ENCODE results near the gene LRRIQ4. TPM values are rescaled to one million over a fixed set of nuclear protein-coding genes. Genes with fewer than 3 reads are reported as not detected.

The LRRIQ4 gene
- total RNA-seq, 1 donor from 2014 or later, result not detected

DNA sequence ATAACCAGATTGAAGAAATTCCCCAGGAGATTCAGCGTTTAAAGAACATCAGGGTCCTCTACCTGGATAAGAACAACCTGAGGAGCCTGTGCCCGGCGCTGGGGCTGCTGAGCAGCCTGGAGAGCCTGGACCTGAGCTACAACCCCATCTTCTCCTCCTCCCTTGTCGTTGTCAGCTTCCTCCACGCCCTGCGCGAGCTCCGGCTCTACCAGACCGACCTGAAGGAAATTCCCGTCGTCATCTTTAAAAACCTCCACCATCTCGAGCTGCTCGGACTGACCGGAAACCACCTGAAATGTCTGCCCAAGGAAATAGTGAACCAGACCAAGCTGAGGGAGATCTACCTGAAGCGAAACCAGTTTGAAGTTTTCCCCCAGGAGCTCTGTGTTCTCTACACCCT is 9.4 kb downstream of the LRRIQ4 start:
- no peak for DNase-seq (ENCODE audit: low spot score)
- Mint-ChIP-seq H3K27me3 (ENCODE audit: low read depth) (no peaks in the 10 kb centered on the region), H3K4me3 (ENCODE audit: unreplicated experiment) (no peak overlapping the region), H3K9me3 (ENCODE audit: low read depth) (peaks cover under 1% of the 10 kb centered on the region), H3K4me1 (ENCODE audit: low read depth) (peaks cover 17% of the 10 kb centered on the region), H3K27ac (ENCODE audit: unreplicated experiment) (no peak overlapping the region), H3K36me3 (ENCODE audit: low read depth) (no peaks in the 10 kb centered on the region)
- TF ChIP-seq, protein P1, sequence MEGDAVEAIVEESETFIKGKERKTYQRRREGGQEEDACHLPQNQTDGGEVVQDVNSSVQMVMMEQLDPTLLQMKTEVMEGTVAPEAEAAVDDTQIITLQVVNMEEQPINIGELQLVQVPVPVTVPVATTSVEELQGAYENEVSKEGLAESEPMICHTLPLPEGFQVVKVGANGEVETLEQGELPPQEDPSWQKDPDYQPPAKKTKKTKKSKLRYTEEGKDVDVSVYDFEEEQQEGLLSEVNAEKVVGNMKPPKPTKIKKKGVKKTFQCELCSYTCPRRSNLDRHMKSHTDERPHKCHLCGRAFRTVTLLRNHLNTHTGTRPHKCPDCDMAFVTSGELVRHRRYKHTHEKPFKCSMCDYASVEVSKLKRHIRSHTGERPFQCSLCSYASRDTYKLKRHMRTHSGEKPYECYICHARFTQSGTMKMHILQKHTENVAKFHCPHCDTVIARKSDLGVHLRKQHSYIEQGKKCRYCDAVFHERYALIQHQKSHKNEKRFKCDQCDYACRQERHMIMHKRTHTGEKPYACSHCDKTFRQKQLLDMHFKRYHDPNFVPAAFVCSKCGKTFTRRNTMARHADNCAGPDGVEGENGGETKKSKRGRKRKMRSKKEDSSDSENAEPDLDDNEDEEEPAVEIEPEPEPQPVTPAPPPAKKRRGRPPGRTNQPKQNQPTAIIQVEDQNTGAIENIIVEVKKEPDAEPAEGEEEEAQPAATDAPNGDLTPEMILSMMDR (IDR thresholded peaks at IDR 0.05), result no peak

DNA sequence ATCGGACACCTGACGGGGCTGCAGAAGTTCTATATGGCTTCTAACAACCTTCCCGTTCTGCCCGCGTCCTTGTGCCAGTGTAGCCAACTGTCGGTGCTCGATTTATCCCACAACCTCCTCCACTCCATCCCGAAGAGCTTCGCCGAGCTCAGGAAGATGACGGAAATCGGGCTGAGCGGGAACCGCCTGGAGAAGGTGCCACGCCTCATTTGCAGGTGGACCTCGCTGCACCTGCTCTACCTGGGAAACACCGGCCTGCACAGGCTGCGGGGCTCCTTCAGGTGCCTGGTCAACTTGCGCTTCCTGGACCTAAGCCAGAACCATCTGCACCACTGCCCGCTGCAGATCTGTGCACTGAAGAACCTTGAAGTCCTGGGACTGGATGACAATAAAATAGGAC is 9.9 kb downstream of the LRRIQ4 start:
- Mint-ChIP-seq H3K4me3 (ENCODE audit: unreplicated experiment) (no peak overlapping the region), H3K36me3 (ENCODE audit: low read depth) (no peaks in the 10 kb centered on the region), H3K9me3 (ENCODE audit: low read depth) (no peaks in the 10 kb centered on the region), H3K27me3 (ENCODE audit: low read depth) (no peaks in the 10 kb centered on the region), H3K4me1 (ENCODE audit: low read depth) (peaks cover 16% of the 10 kb centered on the region), H3K27ac (ENCODE audit: unreplicated experiment) (no peak overlapping the region)
- TF ChIP-seq, protein P1 (IDR thresholded peaks at IDR 0.05), result no peak
- no peak for DNase-seq (ENCODE audit: low spot score)

DNA sequence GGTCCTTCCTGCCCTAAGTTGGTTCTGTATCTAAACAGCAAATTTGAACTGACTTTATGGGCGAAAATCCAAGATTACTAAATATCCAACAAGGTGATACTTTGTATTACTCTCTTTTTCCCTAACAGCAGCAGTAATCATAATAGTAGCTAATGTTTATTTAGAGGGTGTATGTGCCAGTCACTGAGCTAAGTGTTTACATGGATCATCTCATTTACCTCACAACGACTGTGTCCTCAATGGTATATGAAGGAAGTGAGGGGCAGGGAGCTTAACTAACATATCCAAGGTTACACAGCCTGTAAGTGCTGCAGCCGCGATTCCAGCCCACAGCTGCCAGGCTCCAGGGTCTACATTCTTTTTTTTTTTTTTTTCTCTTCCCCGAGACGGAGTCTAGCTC is 10.3 kb downstream of the LRRIQ4 start:
- no peak for DNase-seq (ENCODE audit: low spot score)
- no peaks in the 10 kb centered on the region for H3K36me3 Mint-ChIP-seq (ENCODE audit: low read depth)
- no peak overlapping the region for H3K27ac Mint-ChIP-seq (ENCODE audit: unreplicated experiment)
- TF ChIP-seq, protein P1 (IDR thresholded peaks at IDR 0.05), result no peak
- H3K4me3 Mint-ChIP-seq (ENCODE audit: unreplicated experiment), result no peak overlapping the region
- peaks cover 12% of the 10 kb centered on the region for H3K4me1 Mint-ChIP-seq (ENCODE audit: low read depth)
- H3K27me3 Mint-ChIP-seq (ENCODE audit: low read depth), result no peaks in the 10 kb centered on the region
- H3K9me3 Mint-ChIP-seq (ENCODE audit: low read depth), result no peaks in the 10 kb centered on the region

DNA sequence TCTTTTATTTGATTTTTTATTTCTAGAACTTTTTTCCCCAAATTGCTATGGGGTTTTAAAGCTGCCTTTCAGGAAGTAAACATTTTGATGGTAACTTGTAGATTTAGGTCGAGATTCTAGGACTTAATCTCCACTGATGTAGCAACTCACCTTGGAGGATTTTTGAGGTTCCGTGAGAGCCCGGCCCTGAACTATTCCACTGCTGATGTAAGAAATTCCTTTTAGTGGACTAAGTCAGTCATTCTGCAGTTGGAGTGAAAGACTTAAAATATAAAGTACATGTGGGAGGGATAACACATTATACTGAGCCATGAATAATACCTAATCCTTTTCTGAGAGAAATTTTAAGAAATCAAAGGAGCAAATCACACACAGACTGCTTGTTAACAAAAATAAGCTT is 12.6 kb downstream of the LRRIQ4 start:
- no peaks in the 10 kb centered on the region for H3K36me3 Mint-ChIP-seq (ENCODE audit: low read depth)
- no peak for DNase-seq (ENCODE audit: low spot score)

DNA sequence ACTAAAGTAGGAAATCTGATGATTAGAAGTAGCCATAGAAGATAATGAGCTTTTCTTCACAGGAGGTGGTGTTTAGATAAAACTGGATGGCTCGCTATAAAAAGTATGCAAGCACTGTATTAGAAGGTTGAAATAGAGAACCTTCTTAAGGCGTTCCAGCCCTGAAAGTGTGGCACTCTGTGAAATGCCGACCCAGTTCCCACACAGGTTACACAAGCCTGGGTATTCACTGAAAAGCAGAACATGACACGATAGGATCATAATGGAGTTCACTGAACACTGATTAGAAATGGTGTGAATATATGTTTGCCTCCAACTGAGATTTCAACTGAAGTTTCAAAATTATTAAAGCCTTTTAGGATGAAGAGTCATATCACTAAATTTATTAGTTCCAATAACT is 15.0 kb downstream of the LRRIQ4 start:
- no peaks in the 10 kb centered on the region for H3K4me1 Mint-ChIP-seq (ENCODE audit: low read depth)
- TF ChIP-seq, protein P1 (IDR thresholded peaks at IDR 0.05), result no peak
- no peak overlapping the region for H3K4me3 Mint-ChIP-seq (ENCODE audit: unreplicated experiment)

More for the DNA sequence above, 12.6 kb downstream of the LRRIQ4 start:
- Mint-ChIP-seq H3K4me3 (ENCODE audit: unreplicated experiment) (no peak overlapping the region), H3K27me3 (ENCODE audit: low read depth) (no peaks in the 10 kb centered on the region), H3K9me3 (ENCODE audit: low read depth) (no peaks in the 10 kb centered on the region), H3K27ac (ENCODE audit: unreplicated experiment) (no peak overlapping the region), H3K4me1 (ENCODE audit: low read depth) (no peaks in the 10 kb centered on the region)
- TF ChIP-seq, protein P1 (IDR thresholded peaks at IDR 0.05), result no peak

More for the DNA sequence above, 15.0 kb downstream of the LRRIQ4 start:
- Mint-ChIP-seq H3K27me3 (ENCODE audit: low read depth) (no peaks in the 10 kb centered on the region), H3K36me3 (ENCODE audit: low read depth) (no peaks in the 10 kb centered on the region), H3K9me3 (ENCODE audit: low read depth) (no peaks in the 10 kb centered on the region), H3K27ac (ENCODE audit: unreplicated experiment) (no peak overlapping the region)
- DNase-seq (ENCODE audit: low spot score), result no peak

All from chondrocyte (in vitro differentiated cells).